Suppressor macrophage treated with lipopolysaccharide for 4 hours (primary cell): ENCODE measurements around the gene TBR1.

Experiments
- DNase-seq: peaks from one replicate; pipeline ENCODE4 v3.0.0-alpha.2; 2020

The TBR1 gene

GRCh38 chr2:161415034-161415986 lies 787 bp upstream of the TBR1 start:
- no peak for DNase-seq

DNA sequence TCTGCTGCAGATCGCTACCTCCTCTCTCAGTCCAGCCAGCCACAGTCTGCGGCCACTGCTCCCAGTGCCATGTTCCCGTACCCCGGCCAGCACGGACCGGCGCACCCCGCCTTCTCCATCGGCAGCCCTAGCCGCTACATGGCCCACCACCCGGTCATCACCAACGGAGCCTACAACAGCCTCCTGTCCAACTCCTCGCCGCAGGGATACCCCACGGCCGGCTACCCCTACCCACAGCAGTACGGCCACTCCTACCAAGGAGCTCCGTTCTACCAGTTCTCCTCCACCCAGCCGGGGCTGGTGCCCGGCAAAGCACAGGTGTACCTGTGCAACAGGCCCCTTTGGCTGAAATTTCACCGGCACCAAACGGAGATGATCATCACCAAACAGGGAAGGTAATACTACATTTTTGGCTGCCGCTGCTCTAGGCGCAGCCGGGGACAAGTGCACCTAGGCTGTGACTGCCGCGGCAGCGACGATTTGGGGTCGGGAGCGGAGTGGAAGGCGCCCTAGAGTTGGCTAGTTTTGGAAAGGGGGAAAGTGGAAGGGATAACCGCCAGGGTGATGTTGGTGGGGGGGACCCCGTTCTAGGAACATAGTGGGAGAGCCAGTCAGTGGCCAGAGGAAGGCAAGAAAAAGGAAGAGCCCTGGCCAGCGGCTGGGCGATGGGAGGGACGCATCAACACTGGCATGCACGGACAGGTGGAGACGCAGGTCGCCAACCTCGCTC lies 776 bp downstream of the TBR1 start:
- no peak for DNase-seq

GRCh38 chr2:161417438-161418274 lies 1.6 kb downstream of the TBR1 start:
- no peak for DNase-seq

DNA sequence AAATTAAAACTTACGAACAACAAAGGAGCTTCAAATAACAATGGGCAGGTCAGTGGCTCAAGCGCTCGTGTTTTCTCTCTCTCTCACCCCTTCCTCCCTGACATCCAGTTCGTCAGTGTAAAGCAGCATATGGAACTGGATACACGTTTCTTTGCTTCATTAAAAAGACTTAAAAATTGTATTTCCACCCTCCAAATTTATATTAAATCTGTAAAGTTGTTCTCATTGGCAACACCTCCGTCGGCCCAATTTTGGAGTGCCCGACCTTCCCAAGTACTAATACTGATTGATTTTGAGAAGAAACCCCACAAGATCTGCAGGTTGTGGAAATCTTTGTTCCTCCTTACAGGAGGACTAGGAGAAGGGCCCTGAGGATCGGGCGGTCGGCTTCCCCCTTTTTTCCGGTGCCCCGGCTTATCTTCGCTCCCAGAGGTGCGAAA lies 2.2 kb downstream of the TBR1 start:
- DNase-seq: no peak

- DNase-seq: no peak
Observed at GRCh38 chr2:161418715-161419637, 2.9 kb downstream of the TBR1 start.

- no peak for DNase-seq
Observed at GRCh38 chr2:161419638-161420190, 3.6 kb downstream of the TBR1 start.

DNA sequence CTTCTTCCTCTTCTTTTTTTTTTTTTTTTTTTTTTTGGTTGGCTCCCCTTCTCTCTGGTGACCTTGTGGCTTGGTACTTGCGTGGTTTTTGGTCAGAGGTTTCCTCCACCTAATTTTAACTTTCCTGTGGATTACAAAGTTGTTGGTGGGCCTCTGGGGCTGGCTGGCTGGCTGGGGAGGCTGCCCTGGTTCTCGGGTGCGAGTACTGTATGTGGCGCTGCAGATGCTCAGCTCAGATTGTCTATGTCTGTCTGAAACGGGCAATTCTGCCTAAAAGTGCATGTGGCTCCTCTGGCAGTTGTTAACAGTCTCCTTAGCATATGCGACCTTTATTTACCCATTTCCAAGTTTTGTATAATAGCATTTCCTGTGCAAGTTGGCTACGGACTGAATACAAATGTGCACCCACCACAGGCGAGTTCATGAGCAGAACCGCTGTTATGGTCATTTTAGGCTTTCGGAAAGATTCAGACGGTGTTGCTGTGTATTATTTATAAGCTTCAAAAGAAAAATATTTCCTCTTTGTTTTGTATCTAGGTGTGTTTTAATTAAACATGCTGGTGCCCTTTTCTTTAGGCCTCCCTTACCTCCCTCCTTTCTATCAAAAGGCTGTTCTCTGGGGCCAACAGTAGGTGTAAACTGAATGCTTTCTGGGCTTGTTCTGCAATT lies 4.4 kb downstream of the TBR1 start:
- DNase-seq: no peak

GRCh38 chr2:161421686-161422085 lies 5.6 kb downstream of the TBR1 start:
- no peak for DNase-seq

- DNase-seq: no peak
Observed at GRCh38 chr2:161422816-161423403, 6.8 kb downstream of the TBR1 start.

DNA sequence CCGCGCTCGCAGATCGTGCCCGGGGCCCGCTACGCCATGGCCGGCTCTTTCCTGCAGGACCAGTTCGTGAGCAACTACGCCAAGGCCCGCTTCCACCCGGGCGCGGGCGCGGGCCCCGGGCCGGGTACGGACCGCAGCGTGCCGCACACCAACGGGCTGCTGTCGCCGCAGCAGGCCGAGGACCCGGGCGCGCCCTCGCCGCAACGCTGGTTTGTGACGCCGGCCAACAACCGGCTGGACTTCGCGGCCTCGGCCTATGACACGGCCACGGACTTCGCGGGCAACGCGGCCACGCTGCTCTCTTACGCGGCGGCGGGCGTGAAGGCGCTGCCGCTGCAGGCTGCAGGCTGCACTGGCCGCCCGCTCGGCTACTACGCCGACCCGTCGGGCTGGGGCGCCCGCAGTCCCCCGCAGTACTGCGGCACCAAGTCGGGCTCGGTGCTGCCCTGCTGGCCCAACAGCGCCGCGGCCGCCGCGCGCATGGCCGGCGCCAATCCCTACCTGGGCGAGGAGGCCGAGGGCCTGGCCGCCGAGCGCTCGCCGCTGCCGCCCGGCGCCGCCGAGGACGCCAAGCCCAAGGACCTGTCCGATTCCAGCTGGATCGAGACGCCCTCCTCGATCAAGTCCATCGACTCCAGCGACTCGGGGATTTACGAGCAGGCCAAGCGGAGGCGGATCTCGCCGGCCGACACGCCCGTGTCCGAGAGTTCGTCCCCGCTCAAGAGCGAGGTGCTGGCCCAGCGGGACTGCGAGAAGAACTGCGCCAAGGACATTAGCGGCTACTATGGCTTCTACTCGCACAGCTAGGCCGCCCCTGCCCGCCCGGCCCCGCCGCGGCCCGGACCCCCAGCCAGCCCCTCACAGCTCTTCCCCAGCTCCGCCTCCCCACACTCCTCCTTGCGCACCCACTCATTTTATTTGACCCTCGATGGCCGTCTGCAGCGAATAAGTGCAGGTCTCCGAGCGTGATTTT lies 7.6 kb downstream of the TBR1 start:
- DNase-seq: no peak

DNA sequence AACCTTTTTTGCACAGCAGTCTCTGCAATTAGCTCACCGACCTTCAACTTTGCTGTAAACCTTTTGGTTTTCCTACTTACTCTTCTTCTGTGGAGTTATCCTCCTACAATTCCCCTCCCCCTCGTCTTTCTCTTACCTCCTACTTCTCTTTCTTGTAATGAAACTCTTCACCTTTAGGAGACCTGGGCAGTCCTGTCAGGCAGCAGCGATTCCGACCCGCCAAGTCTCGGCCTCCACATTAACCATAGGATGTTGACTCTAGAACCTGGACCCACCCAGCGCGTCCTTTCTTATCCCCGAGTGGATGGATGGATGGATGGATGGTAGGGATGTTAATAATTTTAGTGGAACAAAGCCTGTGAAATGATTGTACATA lies 8.3 kb downstream of the TBR1 start:
- no peak for DNase-seq

GRCh38 chr2:161424891-161425727 lies 9.0 kb downstream of the TBR1 start:
- no peak for DNase-seq

DNA sequence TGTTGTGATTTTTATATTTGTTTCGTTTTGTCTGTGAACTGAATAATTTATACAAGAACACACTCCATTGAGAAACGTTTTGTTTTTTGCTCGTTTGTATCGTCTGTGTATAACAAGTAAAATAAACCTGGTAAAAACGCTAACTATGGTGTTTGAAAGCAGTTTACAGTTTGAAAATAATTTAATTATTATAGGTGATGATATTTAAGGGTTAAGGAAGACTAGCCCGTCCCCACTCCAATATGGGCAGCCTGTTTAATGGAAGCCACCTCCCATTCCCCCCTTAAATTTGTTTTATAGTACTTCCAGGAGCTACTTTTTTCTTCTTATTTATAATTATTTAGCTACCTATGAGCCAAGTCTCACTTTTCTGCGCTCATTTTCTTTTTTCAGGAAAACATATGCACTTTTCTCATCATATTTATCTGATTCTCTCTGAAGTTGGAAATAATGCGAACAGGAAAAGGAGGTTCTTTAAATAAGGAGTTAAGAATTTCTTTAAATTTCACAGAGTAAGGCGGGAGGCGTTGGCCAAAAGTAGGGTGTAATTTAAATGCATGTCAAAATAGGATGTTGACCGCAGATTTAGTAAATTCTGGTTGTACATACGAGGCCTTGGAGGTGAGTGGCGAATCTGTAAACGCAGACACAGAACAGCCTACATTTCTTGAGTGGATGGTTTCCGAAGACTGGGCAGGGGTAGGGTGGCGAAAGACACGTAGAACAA lies 9.8 kb downstream of the TBR1 start:
- DNase-seq: no peak

DNA sequence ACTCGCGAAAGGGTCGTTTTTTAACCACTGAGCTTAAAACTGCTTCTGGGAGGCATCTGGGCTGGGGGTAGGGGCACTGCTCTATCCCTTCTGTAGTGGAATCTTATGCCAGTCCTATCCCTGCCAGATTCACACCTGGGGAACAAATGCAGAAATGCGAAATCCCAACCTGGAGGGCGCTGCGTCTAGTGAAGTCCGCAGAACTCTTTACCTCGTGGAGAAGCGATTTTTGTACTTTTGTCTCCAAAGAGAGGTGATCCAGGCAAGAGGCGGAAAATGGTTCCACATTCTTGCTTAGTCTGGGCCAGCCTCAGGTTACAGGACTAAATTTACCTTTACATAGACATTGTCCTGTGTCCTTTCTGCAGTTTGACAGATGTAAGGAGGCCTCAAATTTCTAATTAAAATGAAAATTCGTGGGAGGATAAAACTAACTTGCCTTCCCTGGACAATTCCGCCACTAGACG lies 10.4 kb downstream of the TBR1 start:
- DNase-seq: no peak

GRCh38 chr2:161426922-161427663 lies 11.0 kb downstream of the TBR1 start:
- DNase-seq: no peak

DNA sequence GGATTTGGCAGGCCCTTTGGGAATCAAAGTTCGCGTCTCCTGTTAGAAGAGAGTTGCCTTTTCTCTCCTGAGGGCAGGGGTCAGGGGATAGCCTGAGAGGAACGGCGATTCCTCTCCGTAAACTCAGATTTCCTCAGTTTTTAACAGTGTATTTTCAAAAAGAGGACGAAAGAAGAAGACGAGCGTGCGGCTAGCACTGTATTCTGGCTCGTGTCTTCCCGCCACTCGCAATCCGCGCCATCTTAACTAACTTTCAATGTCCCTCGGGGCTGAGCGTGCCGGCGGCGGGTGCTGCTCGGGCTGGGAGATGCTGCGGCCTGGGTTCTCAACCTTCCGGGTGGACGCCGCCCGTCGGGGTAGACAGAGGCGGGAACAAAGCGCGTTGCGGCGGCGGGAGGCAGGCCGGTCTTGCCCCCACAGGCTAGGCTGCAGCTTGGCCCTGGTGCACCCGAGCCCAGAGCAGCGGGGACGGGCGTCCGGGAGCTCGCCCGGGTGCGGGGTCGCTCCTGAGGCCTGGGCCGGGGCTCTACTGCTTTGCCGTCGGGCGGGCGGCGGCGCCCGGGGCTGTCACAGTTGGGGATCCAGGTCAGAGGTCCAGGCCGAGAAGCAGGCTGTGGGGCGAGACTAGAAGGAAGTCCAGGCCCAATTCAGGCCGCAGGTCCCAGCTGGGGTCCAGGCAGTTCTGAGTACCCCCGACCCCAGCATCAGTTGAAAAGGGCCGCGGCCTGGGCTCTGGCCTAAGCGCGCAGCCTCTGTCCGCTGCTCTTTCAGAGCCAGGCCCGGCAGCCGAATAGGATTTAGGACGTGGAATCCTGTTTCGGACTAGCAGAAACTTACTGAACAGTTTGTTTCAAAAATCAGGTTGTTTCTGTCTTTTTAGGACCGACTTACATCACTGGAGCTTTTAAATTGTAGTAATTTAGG lies 11.8 kb downstream of the TBR1 start:
- DNase-seq: no peak
